Thoracic aorta (tissue), 2 donors: ENCODE data around the gene CDR2L. TPM values are rescaled to one million over a fixed set of nuclear protein-coding genes. Genes with fewer than 3 reads are reported as not detected.

Experiments
- ATAC-seq: fragments of 150-250 bp; one replicate; pipeline ENCODE4 v1.8.0; 2017; ENCODE audit warnings: low read depth; ENCODE audit not compliant: insufficient number of reproducible peaks, low FRiP score
- DNase-seq: peaks from one replicate; pipeline ENCODE4 v3.0.0-alpha.2; 2020; ENCODE audit warnings: low spot score
- H3K27ac ChIP-seq, 2 donors: fragments of 200-600 bp; sonication (generic); 1 replicate in 1 of 2; 2 replicates in 1 of 2; pipeline ENCODE4 v1.5.1; 2016; ENCODE audit warnings: mild to moderate bottlenecking in 2 of 2, moderate library complexity in 2 of 2
- H3K27me3 ChIP-seq: fragments of 200-600 bp; sonication (generic); replicated peaks from 2 replicates; pipeline ENCODE4 v1.6.0; 2016; ENCODE audit warnings: mild to moderate bottlenecking; ENCODE audit not compliant: insufficient read depth
- H3K36me3 ChIP-seq: fragments of 200-600 bp; sonication (generic); one replicate; pipeline ENCODE4 v1.5.1; 2016
- H3K4me1 ChIP-seq, 2 donors: fragments of 200-600 bp; sonication (generic); 1 replicate in 1 of 2; 2 replicates in 1 of 2; pipeline versions ENCODE4 v1.5.1 to v1.6.0; 2016; ENCODE audit warnings: low read depth in 2 of 2, mild to moderate bottlenecking in 1 of 2; ENCODE audit not compliant: control insufficient read depth in 1 of 2
- H3K4me3 ChIP-seq: fragments of 200-600 bp; sonication (generic); 2 replicates; pipeline ENCODE4 v1.5.1; 2016; ENCODE audit warnings: mild to moderate bottlenecking
- H3K9me3 ChIP-seq: fragments of 200-600 bp; sonication (generic); 2 replicates; pipeline ENCODE4 v1.5.1; 2016
- total RNA-seq, 2 donors: library from RNA; depleted of rRNA; stranded (reverse); fragments of >200 nt; gene quantifications; one replicate each; pipeline versions ENCODE4 v1.1.0 to v1.2.3, GENCODE V29; 2016
- TF ChIP-seq, protein P1 (sequence below): fragments of 200-600 bp; sonication (generic); IDR thresholded peaks from one replicate; pipeline ENCODE4 v1.5.1; 2019; ENCODE audit warnings: antibody characterized with exemption

The CDR2L gene
- total RNA-seq, 2 donors from 2014 or later: 26.4 to 29.8 TPM

DNA sequence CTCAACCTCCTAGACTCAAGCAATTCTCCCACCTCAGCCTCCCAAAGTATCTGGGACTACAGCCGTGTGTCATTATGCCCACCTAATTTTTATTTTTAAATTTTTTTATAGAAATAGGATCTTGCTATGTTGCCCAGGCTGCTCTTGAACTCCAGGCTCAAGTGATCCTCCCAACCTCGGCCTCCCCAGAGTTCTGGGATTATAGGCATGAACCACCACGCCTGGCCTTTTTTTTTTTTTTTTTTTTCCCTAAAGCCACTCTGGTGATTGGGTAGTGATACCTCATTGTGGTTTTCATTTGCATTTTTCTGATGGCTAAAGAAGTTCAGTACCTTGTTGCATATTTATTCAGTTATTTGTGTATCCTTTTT lies 1.2 kb upstream of the CDR2L start:
- peaks cover 8 to 30% of the 10 kb centered on the region in 2 donors for H3K4me1 ChIP-seq
- TF ChIP-seq, protein P1, sequence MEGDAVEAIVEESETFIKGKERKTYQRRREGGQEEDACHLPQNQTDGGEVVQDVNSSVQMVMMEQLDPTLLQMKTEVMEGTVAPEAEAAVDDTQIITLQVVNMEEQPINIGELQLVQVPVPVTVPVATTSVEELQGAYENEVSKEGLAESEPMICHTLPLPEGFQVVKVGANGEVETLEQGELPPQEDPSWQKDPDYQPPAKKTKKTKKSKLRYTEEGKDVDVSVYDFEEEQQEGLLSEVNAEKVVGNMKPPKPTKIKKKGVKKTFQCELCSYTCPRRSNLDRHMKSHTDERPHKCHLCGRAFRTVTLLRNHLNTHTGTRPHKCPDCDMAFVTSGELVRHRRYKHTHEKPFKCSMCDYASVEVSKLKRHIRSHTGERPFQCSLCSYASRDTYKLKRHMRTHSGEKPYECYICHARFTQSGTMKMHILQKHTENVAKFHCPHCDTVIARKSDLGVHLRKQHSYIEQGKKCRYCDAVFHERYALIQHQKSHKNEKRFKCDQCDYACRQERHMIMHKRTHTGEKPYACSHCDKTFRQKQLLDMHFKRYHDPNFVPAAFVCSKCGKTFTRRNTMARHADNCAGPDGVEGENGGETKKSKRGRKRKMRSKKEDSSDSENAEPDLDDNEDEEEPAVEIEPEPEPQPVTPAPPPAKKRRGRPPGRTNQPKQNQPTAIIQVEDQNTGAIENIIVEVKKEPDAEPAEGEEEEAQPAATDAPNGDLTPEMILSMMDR: no peak
- H3K27ac ChIP-seq: no peak overlapping the region

DNA sequence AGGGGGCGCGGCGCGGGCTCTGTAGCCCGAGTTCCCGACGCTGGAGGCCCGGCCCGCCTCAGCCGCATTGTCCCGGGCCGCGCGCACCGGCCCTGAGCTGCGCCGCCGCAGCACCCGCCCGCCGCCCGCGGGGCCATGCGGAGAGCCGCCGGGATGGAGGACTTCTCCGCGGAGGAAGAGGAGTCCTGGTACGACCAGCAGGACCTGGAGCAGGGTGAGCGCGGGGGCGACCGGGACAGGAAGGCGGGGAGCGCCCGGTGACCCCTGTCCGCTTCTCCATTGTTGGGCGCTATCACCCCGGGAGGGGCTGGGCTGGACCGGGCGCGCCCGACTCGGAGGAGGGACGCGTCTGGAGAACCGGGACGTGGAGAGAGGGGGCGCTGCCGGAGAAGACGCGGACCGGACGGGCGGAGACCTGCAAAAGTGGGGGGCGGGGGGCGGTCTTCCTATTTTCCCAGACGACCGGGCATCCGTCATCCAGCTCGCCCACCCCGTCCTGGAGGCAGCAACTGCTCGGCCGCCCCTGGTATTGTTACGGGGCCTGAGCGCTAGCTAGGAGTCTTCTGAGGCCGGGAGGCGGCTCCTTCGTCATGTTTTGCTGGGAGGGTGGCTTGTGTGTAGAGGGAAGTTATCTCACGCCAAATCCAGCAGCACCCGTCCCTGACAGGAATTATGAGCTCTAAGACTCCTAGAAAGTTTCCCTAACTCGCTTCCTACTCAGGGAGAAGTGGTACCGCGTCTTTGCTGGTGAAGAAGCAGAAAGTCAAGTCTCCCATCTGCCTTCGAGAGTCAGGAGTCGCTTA lies 678 bp downstream of the CDR2L start:
- ATAC-seq (peak; percentile 44), DNase-seq (peak; percentile 53)
- H3K36me3 ChIP-seq: no peaks in the 10 kb centered on the region
- peak overlapping the region; percentile 91 to 98 for H3K27ac ChIP-seq
- peak overlapping the region; percentile 86 for H3K4me3 ChIP-seq
- H3K27me3 ChIP-seq: no peaks in the 10 kb centered on the region
- no peaks in the 10 kb centered on the region for H3K9me3 ChIP-seq
- peaks cover 2 to 22% of the 10 kb centered on the region in 2 donors for H3K4me1 ChIP-seq
- TF ChIP-seq, protein P1: peak; percentile 29

More for the DNA sequence above, 1.2 kb upstream of the CDR2L start:
- Histone ChIP-seq H3K9me3 (no peaks in the 10 kb centered on the region), H3K36me3 (no peaks in the 10 kb centered on the region), H3K27me3 (no peaks in the 10 kb centered on the region), H3K4me3 (no peak overlapping the region)
- DNase-seq: no peak
- no peak for ATAC-seq

DNA sequence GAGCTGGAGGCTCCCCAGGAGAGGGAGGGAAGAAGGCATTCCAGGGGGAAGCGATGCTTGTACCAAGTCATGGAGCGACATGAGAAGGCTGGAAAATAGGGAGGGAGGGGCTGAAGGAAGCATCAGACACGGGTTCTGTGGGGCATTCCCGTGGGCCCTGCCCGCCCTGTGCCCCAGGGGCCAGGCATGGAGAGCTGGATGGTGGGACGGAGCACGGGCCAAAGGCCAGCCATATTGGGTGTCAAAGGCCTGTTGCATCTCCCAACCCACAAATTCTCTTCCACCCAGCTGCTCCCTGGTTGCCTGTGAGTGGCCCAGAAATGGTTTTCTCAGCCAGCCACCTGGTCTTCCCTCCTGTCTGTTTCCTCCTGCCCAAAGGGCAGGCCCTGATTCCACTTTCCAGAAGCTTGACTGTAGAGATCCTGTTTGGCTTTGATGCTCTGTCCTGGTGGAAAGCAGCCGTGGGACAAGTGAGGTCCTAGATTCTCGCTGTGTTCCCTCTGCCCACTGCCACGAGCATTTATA lies 3.2 kb downstream of the CDR2L start:
- no peak for ATAC-seq
- H3K27me3 ChIP-seq: no peaks in the 10 kb centered on the region
- no peak overlapping the region for H3K27ac ChIP-seq
- TF ChIP-seq, protein P1: no peak
- no peak overlapping the region for H3K4me3 ChIP-seq
- peaks cover 2 to 22% of the 10 kb centered on the region in 2 donors for H3K4me1 ChIP-seq
- no peaks in the 10 kb centered on the region for H3K9me3 ChIP-seq
- H3K36me3 ChIP-seq: no peaks in the 10 kb centered on the region
- DNase-seq: no peak

DNA sequence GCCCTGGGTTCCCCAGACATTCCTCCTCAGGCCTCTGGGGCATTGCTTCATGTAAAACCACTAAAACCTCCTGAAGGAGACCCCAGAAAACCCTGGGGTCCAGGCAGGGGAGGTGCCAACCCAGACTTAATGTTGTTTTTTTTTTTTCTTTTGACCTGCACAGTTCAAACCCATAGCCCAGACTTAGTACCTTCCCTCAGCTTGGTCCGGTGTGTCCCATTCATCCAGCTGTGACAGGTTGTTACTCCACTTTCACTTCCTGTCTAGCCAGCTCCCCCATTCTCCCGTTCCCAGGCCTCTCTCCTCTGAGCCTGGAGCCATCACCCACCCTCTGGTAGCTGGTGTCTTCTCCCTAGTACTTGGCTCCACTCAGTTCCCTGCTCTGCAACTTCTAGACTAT lies 4.8 kb downstream of the CDR2L start:
- Histone ChIP-seq H3K27me3 (no peaks in the 10 kb centered on the region), H3K36me3 (no peaks in the 10 kb centered on the region), H3K4me3 (no peak overlapping the region), H3K4me1 (peaks cover 2 to 16% of the 10 kb centered on the region in 2 donors), H3K27ac (no peak overlapping the region), H3K9me3 (no peaks in the 10 kb centered on the region)
- DNase-seq (no peak), ATAC-seq (no peak)
- TF ChIP-seq, protein P1: no peak

DNA sequence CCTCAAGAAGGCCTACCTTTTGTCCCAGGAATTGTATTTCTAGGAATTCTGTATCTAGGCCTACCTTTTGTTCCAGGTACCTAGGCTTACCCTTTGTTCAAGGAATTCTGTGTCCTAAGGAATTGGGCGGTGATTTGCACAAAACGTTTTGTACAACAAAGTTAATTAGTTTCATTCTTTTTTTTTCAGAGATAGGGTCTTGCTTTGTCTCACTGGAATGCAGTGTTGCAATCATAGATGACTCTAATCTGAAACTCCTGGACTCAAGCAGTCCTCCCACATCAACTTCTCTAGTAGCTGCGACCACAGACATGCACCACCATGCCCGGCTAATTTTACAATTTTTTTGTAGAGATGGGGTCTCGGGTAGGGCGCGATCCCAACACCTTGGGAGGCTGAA lies 7.0 kb downstream of the CDR2L start:
- Histone ChIP-seq H3K4me3 (no peak overlapping the region), H3K9me3 (no peaks in the 10 kb centered on the region)
- TF ChIP-seq, protein P1: no peak

More for the DNA sequence above, 7.0 kb downstream of the CDR2L start:
- Histone ChIP-seq H3K4me1 (peaks cover 0 to 7% of the 10 kb centered on the region in 2 donors), H3K27ac (no peak overlapping the region), H3K36me3 (peaks cover 1% of the 10 kb centered on the region), H3K27me3 (no peaks in the 10 kb centered on the region)
- ATAC-seq (no peak), DNase-seq (no peak)
